H1 (cell line): Measurements from ENCODE around the gene CCS. TPM values are rescaled to one million over a fixed set of nuclear protein-coding genes. Genes with fewer than 3 reads are reported as not detected.

ENCODE experiments used
- ASH2L ChIP-seq: fragments of 200-600, 300-600 bp; sonication (generic); IDR thresholded peaks from one replicate; pipeline ENCODE4 v1.7.1; 2017; ENCODE audit warnings: low read length
- BRCA1 ChIP-seq: IDR thresholded peaks from 2 replicates; pipeline ENCODE4 v1.6.1; 2012; ENCODE audit warnings: low read depth, low read length, improper control_type of control experiment
- CEBPB ChIP-seq: IDR thresholded peaks from 2 replicates; pipeline ENCODE4 v1.6.1; 2012; ENCODE audit warnings: low read depth, low read length
- CREB1 ChIP-seq: IDR thresholded peaks from 2 replicates; pipeline ENCODE4 v1.6.1; 2012; ENCODE audit warnings: inconsistent platforms
- EGR1 ChIP-seq: IDR thresholded peaks from 2 replicates; pipeline ENCODE4 v1.6.1; 2011; ENCODE audit warnings: low read depth, low read length, borderline replicate concordance
- HDAC2 ChIP-seq, 2 experiments: fragments of 300-600 bp in 1 of 2; sonication (generic) in 1 of 2; IDR thresholded peaks; 2 replicates each; pipeline ENCODE4 v1.6.1; 2011 to 2012; ENCODE audit warnings: low read depth in 2 of 2, low read length in 2 of 2, mild to moderate bottlenecking in 2 of 2, moderate library complexity in 2 of 2, borderline replicate concordance in 1 of 2, inconsistent platforms in 1 of 2
- JUND ChIP-seq: IDR thresholded peaks from 2 replicates; pipeline ENCODE4 v1.6.1; 2011; ENCODE audit warnings: mild to moderate bottlenecking, improper control_type of control experiment, low read length
- KDM4A ChIP-seq: IDR thresholded peaks from one replicate; pipeline ENCODE4 v1.7.1; 2012; ENCODE audit warnings: low read depth, mild to moderate bottlenecking, moderate library complexity, low read length, inconsistent platforms; ENCODE audit not compliant: severe bottlenecking
- NANOG ChIP-seq: IDR thresholded peaks from 2 replicates; pipeline ENCODE4 v1.6.1; 2011; ENCODE audit warnings: low read length, low read depth, mild to moderate bottlenecking, inconsistent platforms; ENCODE audit not compliant: insufficient read depth, poor library complexity, severe bottlenecking
- POLR2A ChIP-seq, 2 experiments: IDR thresholded peaks; 1 replicate in 1 of 2; 2 replicates in 1 of 2; pipeline ENCODE4 v1.6.1; 2011; ENCODE audit warnings: low read depth in 2 of 2, low read length in 2 of 2, mild to moderate bottlenecking in 2 of 2; ENCODE audit errors: control extremely low read depth in 1 of 2
- POLR2AphosphoS5 ChIP-seq: IDR thresholded peaks from 2 replicates; pipeline ENCODE4 v1.6.1; 2011; ENCODE audit warnings: low read depth, low read length
- RAD21 ChIP-seq, 2 experiments: IDR thresholded peaks in 1 of 2; conservative IDR thresholded peaks in 1 of 2; 2 replicates each; pipeline ENCODE4 v1.6.1; 2011; ENCODE audit warnings: low read depth in 2 of 2, low read length in 2 of 2, improper control_type of control experiment in 1 of 2, inconsistent platforms in 1 of 2, mild to moderate bottlenecking in 1 of 2, moderate library complexity in 1 of 2
- RBBP5 ChIP-seq: IDR thresholded peaks from 2 replicates; pipeline ENCODE4 v1.7.1; 2012; ENCODE audit warnings: low read depth, mild to moderate bottlenecking, inconsistent platforms, low read length, moderate library complexity, borderline replicate concordance
- RXRA ChIP-seq: IDR thresholded peaks from 2 replicates; pipeline ENCODE4 v1.6.1; 2011; ENCODE audit warnings: low read depth, mild to moderate bottlenecking, low read length, moderate library complexity; ENCODE audit not compliant: insufficient read depth
- SAP30 ChIP-seq: fragments of 300-600 bp; sonication (generic); IDR thresholded peaks from 2 replicates; pipeline ENCODE4 v1.7.1; 2012; ENCODE audit warnings: low read length, moderate library complexity, mild to moderate bottlenecking, inconsistent platforms; ENCODE audit not compliant: insufficient read depth, insufficient replicate concordance
- SRF ChIP-seq: IDR thresholded peaks from 2 replicates; pipeline ENCODE4 v1.6.1; 2011; ENCODE audit warnings: mild to moderate bottlenecking, low read depth, low read length, moderate library complexity
- TAF1 ChIP-seq: IDR thresholded peaks from 2 replicates; pipeline ENCODE4 v1.6.1; 2011; ENCODE audit warnings: mild to moderate bottlenecking, low read depth, low read length
- TAF7 ChIP-seq: optimal IDR thresholded peaks from 2 replicates; pipeline ENCODE3; 2011; ENCODE audit warnings: low read depth, mild to moderate bottlenecking, inconsistent platforms, low read length, moderate library complexity, borderline replicate concordance
- TCF12 ChIP-seq: IDR thresholded peaks from 2 replicates; pipeline ENCODE4 v1.6.1; 2011; ENCODE audit warnings: low read depth, mild to moderate bottlenecking, low read length
- YY1 ChIP-seq: IDR thresholded peaks from 2 replicates; pipeline ENCODE4 v1.6.1; 2011; ENCODE audit warnings: low read depth, mild to moderate bottlenecking, low read length
- polyA plus RNA-seq, 7 experiments: library from polyadenylated mRNA; depleted of rRNA in 3 of 7; stranded (reverse) in 5 of 7; unstranded in 2 of 7; fragments of >200 nt in 5 of 7; fragments of 200-250 nt in 2 of 7; gene quantifications; 1 replicate in 5 of 7; 2 replicates in 1 of 7; 4 replicates in 1 of 7; pipeline versions ENCODE4 v1.2.1 to v1.2.3, GENCODE V29; 2011 to 2013; ENCODE audit warnings: missing spikeins in 2 of 7, mixed read lengths in 2 of 7
- total RNA-seq: library from RNA; stranded (reverse); fragmentation: NEBNext Ultra II Directional; extraction: Animal tissue kit (Norgen Biotek cat#: 25700); gene quantifications from 2 replicates; pipeline ENCODE4 v1.2.1, GENCODE V29; 2021
- TF ChIP-seq, protein P1 (sequence below): IDR thresholded peaks from 2 replicates; pipeline ENCODE4 v1.6.1; 2012; ENCODE audit warnings: inconsistent platforms
- TF ChIP-seq, protein P2 (sequence below): IDR thresholded peaks from 2 replicates; pipeline ENCODE4 v1.6.1; 2011; ENCODE audit warnings: low read length, improper control_type of control experiment

Gene CCS
- total and polyA plus RNA-seq, 2 of the 8 experiments (the other 6 are each of a cell fraction or from before 2014, with no cell fraction given) = 37.1 to 37.7 TPM

DNA sequence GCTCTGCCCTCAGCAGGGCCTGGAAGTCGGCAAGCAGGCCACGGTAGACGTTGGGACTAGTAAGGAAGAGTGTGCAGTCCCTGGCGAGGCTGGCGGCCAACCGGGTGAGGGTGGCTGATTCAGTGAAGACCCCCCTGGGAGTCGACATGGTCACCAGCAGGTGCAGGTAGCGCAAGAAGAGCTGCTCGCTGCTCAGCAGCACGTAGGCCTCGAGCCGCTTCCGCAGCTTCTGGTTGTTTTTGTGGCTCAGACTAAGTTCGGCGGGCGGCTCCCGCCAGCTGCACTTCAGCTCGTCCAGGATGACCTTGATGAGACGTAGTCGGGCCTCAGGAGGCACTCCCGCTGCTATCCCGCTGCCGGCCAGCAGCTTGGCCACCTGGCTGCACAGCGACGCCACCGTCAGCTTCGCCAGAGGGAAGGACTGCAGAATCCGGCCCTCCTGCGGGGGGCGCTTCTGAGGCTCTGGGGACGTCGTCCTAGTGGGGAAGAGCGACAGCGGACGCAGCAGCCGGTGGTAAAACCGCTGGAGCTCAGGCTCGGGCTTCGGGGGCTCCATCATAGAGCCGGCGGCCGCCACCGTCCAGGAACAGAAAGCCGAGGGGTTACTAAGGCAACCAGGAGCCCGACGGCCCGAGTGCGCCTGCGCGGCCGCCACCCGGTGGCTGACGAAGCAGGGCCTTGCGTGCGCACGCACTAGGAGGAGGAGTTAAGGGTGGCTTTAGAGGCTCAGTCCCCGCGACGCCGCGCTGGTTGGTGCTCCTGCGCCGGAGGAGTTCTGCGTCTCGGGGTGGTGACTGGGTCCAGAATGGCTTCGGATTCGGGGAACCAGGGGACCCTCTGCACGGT, at the start of gene CCS, which contains the start of gene CCDC87 (continued):
- TF ChIP-seq YY1 (peak; percentile 62; the same call in 1 of the 2 replicates), JUND (0 out of 2 replicates have a peak, but pooled peaks have one; percentile 22), SRF (peak; percentile 51; the same call in 1 of the 2 replicates), RAD21 (IDR thresholded peaks at IDR 0.05 in 1 of 2, conservative IDR thresholded peaks at IDR 0.05 in 1 of 2; ENCODE audit: low read depth in 2 of 2, low read length in 2 of 2) (peak; percentile 45 to 68; a peak in 3 of 4 replicates), POLR2A (IDR thresholded peaks at IDR 0.05; ENCODE audit: control extremely low read depth in 1 of 2, low read depth in 2 of 2, low read length in 2 of 2) (peak; percentile 42 to 79; a peak in 2 of 3 replicates), RBBP5 (peak; percentile 68; the same call in 1 of the 2 replicates), TCF12 (peak; percentile 85; the same call in 1 of the 2 replicates), TAF1 (peak; percentile 79), CREB1 (peak; percentile 54), SAP30 (no peak), RXRA (0 out of 2 replicates have a peak, but pooled peaks have one; percentile 8), NANOG (no peak), EGR1 (no peak), POLR2AphosphoS5 (peak; percentile 87), TAF7 (peak; percentile 77), KDM4A (peak; percentile 72), BRCA1 (no peak), ASH2L (peak; percentile 59), HDAC2 (IDR thresholded peaks at IDR 0.05; ENCODE audit: borderline replicate concordance in 1 of 2, low read depth in 2 of 2, low read length in 2 of 2) (peak in 1 of 2 experiments; percentile 83; a peak in 2 of 4 replicates), CEBPB (0 out of 2 replicates have a peak, but pooled peaks have one; percentile 1)
- TF ChIP-seq, protein P1, sequence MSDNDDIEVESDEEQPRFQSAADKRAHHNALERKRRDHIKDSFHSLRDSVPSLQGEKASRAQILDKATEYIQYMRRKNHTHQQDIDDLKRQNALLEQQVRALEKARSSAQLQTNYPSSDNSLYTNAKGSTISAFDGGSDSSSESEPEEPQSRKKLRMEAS = peak; percentile 93
- TF ChIP-seq, protein P2, sequence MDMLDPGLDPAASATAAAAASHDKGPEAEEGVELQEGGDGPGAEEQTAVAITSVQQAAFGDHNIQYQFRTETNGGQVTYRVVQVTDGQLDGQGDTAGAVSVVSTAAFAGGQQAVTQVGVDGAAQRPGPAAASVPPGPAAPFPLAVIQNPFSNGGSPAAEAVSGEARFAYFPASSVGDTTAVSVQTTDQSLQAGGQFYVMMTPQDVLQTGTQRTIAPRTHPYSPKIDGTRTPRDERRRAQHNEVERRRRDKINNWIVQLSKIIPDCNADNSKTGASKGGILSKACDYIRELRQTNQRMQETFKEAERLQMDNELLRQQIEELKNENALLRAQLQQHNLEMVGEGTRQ = peak; percentile 6; the same call in 1 of the 2 replicates
